Fibroblast of lung (primary cell): ENCODE data around the gene KRTAP10-5.

ENCODE experiments used
- EZH2 ChIP-seq: IDR thresholded peaks from 2 replicates; pipeline ENCODE4 v1.5.1; 2012; ENCODE audit warnings: low read length, control low read depth, mild to moderate bottlenecking; ENCODE audit errors: missing control alignments
- TF ChIP-seq, protein P1 (sequence below), 2 donors: IDR thresholded peaks in 1 of 2; conservative IDR thresholded peaks in 1 of 2; 1 replicate in 1 of 2; 2 replicates in 1 of 2; pipeline ENCODE4 v1.5.1; 2011 to 2012; ENCODE audit warnings: low read length in 2 of 2, control low read depth in 1 of 2, inconsistent platforms in 1 of 2, low read depth in 1 of 2, mild to moderate bottlenecking in 1 of 2

DNA sequence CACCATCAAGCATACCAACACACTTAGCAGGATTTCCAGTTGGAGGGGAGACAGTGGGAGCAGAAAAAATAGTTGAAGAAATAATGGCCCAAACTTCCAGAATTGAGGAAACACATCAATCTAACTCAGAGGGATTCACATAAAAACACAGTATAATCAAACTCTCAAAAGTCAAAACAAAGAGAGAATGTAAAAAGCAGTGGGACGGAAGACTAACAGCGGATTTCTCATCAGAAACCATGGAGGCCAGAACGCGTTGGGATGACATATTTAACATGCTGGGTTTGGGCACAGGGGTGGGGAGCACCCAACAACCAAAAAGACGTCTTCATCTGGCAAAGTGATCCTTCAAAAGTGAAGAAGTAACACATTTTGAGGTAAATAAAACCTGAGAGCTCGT, 39.5 kb upstream of the KRTAP10-5 start:
- TF ChIP-seq, protein P1, sequence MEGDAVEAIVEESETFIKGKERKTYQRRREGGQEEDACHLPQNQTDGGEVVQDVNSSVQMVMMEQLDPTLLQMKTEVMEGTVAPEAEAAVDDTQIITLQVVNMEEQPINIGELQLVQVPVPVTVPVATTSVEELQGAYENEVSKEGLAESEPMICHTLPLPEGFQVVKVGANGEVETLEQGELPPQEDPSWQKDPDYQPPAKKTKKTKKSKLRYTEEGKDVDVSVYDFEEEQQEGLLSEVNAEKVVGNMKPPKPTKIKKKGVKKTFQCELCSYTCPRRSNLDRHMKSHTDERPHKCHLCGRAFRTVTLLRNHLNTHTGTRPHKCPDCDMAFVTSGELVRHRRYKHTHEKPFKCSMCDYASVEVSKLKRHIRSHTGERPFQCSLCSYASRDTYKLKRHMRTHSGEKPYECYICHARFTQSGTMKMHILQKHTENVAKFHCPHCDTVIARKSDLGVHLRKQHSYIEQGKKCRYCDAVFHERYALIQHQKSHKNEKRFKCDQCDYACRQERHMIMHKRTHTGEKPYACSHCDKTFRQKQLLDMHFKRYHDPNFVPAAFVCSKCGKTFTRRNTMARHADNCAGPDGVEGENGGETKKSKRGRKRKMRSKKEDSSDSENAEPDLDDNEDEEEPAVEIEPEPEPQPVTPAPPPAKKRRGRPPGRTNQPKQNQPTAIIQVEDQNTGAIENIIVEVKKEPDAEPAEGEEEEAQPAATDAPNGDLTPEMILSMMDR (conservative IDR thresholded peaks at IDR 0.05 in 1 of 2, IDR thresholded peaks at IDR 0.05 in 1 of 2; ENCODE audit: low read depth in 1 of 2, low read length in 2 of 2) = no peak
- TF ChIP-seq EZH2 = no peak
